ENCODE measurements around the gene CCDC178.
"Not testable (repeated sequence)": the region's sequence is repeated elsewhere in the genome, so short reads cannot be mapped to it uniquely, and the experiment has no call there.

Gene CCDC178

GRCh38 chr18:33212363-33212762, 228.2 kb downstream of the CCDC178 start:
- no peak for DNase-seq (ENCODE audit: low read depth)

DNA sequence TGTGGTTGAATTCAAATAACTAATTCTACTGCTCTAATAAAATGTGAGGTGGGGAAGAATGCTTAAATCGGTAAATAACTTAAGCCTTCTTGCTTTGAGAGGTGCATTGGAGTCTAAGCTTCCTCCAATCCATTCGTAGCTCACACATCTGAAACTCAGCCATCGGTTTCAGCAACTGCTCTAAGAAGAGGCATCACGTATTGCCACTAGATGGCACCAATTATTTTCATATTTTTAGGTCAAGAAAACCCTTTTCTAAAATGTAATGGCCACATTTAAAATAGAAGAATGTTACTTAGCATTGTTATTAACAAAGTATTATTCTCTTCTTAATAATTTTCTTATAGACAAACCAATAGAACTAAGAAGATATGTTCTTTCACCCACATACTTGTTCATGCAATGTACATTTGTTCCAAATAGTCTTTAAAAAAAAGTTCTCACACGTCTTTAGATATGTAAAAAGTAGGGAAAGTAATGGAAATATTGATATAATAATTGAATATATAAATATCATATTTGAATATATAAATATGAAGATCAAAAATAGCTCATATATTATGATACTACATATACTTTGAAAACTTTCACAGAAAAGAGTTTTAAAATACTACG, 229.8 kb downstream of the CCDC178 start:
- DNase-seq (ENCODE audit: low read depth), result no peak

DNA sequence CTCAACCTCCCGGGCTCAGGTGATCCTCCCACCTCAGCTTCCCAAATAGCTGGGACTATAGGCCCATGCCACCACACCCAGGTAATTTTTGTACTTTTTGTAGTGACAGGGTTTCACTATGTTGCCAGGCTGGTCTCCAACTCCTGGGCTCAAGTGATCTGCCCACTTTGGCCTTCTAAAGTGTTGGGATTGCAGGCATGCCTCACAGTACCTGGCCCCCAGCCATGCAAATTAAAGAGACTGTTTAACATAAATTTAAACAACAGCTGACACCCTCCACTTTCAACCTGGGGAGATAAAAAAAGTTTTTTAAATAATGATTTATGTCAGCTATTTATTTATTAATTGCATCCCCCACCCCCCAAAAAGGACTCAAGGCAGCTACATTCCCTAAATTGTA, 234.7 kb downstream of the CCDC178 start:
- no peak for DNase-seq (ENCODE audit: low read depth)

- DNase-seq (ENCODE audit: low read depth), result no peak
These were observed 239.0 kb downstream of the CCDC178 start for GRCh38 chr18:33201509-33201926.

DNA sequence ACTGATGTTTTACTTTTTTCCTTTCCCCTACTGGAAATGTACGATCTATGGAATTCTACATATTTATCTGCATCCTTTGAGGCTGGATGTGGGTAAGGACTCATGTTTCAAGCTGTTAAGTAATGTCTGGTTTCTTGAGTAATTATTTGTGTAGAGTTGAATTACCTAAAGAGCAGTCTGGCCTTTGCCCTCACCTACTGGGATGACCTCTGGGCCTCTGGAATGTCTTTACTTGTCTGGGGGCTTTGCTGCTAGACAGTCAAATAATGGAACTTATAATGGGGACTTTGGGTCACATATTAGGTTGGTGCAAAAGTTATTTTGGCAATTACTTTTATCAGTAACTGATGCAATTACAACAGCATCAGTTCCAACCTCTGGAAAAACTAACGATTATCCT, 244.7 kb downstream of the CCDC178 start:
- no peak for DNase-seq (ENCODE audit: low read depth)

DNA sequence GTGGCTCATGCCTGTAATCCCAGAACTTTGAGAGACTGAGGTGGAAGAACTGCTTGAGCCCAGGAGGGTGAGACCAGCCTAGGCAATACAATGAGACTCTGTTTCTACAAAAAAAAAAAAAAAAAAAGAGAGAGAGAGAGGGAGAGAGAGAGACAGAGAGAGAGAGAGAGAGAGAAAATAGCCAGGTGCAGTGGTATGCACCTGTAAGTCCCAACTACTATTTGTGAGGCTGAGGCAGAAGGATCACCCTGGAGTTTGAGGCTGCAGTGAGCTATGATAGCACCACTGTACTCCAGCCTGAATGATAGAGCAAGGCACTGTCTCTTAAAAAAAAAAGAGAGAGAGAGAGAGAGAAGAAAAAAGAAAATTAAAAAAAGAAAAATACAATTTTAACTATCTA, 245.7 kb downstream of the CCDC178 start:
- no peak for DNase-seq (ENCODE audit: low read depth)

- no peak for DNase-seq (ENCODE audit: low read depth)
These were observed 255.6 kb downstream of the CCDC178 start for GRCh38 chr18:33184958-33185357.

- DNase-seq (ENCODE audit: low read depth), result no peak
These were observed 256.3 kb downstream of the CCDC178 start for GRCh38 chr18:33184175-33184574.

DNA sequence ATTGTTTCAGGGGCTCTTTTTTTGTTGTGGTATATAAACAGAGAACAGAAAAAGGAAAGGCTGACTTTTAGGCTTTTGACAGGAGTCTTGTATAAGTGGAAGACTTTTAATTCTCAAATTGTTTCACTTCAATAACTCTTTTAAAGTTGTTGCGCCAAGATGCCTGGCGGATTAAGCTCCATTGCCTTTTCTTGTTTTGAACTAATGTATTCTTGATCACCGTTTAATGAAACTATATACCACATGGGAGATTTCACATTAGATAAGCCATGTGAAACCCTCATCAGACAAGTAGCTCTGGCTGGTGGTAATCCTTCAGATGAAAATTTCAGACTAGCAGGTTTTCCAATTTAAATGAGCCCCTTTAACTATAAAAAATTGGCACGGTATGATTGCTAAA, 257.4 kb downstream of the CCDC178 start:
- no peak for DNase-seq (ENCODE audit: low read depth)

DNA sequence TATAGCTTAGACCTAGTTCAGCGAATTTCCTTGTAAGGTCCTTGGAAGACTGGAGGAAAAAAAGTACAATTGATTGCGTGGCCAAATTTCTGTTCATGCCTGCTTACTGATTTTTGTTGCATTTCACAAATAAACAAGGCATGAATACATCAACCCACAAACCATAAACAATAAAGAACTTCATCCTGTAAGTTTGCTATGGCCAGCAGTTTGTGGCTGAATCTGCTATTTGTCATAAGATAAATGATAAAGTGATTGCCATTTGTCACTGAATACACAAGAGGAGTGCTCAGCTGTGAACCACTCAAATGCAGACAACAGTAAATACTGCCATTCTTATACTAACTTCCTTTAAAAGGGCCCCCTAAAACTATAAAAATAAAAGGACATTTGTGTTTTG, 259.5 kb downstream of the CCDC178 start:
- no peak for DNase-seq (ENCODE audit: low read depth)

DNA sequence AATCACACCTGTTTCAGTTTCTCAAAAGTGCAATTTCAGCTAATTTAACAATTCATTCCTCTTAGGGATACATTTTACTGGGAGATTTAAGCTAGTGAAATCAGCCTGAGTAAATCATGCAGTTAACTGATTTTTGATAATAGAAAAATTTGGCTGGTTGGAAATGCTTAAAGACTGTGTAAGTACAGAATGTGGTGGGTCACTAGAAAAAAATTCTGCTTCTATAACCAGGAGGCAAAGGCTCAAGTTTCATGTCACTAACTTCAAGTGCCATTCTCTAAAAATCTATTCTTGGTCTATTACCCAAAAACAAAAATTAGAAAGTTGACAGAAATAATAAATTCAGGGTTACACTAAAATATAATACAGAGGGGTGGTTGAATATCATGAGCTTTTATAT, 271.3 kb downstream of the CCDC178 start:
- DNase-seq (ENCODE audit: low read depth), result no peak

- DNase-seq (ENCODE audit: low read depth), result not testable (repeated sequence)
These were observed 276.4 kb downstream of the CCDC178 start for GRCh38 chr18:33164121-33164520.

GRCh38 chr18:33161131-33161530, 279.4 kb downstream of the CCDC178 start:
- no peak for DNase-seq (ENCODE audit: low read depth)

GRCh38 chr18:33159151-33159550, 281.4 kb downstream of the CCDC178 start:
- DNase-seq (ENCODE audit: low read depth), result no peak

- DNase-seq (ENCODE audit: low read depth), result no peak
These were observed 282.6 kb downstream of the CCDC178 start for GRCh38 chr18:33157893-33158292.

- DNase-seq (ENCODE audit: low read depth), result no peak
These were observed 283.5 kb downstream of the CCDC178 start for GRCh38 chr18:33156906-33157470.

DNA sequence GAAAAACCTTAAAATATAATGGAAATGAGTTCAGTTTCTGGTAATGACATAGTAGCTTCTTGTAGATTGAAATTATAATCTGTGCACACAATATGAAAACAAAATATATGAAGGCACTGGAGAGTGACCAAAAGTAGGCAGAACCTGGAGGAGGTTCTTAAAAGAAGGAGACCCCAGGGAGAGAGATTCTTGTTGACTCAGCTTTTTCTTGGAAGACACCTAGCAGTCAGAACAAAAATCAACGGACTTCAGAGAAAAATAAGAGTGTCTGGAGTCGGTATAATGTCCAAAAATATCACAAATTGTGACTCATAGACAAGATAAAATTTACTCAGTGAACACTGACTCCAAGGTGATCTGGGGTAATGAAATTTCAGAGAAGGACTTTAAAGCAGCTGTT, 286.5 kb downstream of the CCDC178 start:
- DNase-seq (ENCODE audit: low read depth), result no peak

DNA sequence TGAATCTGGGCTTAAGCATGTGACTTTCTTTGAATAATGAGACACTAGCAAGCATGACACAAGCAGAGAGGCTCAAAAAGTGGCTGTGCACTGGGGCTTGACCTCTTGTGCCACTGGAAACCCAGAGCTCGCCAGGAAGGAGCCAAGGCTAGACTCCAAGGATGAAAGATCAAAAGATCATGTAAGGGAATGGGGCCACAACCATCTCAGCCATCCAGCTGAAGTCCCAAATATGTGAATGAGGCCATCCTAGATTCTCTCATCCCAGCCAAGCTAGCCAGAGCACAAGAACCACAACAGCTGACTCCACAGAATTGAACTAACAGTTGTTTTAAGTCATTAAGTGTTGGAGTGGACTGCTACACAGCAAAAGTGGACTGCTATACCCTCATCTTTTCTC, 288.1 kb downstream of the CCDC178 start:
- DNase-seq (ENCODE audit: low read depth), result no peak

DNA sequence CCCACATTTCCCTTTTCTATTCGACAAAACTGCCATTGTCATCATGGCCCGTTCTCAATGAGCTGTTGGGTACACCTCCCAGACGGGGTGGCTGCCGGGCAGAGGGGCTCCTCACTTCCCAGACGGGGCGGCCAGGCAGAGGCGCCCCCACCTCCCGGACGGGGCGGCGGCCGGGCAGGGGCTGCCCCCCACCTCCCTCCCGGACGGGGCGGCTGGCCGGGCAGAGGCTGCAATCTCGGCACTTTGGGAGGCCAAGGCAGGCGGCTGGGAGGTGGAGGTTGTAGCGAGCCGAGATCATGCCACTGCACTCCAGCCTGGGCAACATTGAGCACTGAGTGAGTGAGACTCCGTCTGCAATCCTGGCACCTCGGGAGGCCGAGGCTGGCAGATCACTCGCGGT, 292.7 kb downstream of the CCDC178 start:
- not testable (repeated sequence) for DNase-seq (ENCODE audit: low read depth)

DNA sequence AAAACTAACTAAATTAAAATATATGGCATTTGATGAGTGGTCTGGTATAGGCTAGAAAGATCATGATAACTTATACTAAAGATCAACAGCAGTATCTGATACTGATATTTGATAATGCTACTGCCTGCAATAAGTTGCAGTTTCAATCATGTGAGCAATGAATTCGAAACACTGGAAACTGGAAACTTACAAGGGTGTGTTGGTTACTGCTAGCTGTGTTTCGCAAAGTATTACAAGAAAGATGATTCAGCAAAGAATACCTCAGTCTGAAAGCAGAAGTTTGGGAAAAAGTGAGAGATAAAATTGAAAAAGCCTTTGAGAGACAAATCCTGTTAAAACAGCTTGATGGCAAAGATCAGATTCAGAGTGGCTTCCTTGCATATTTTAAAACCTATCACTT, 294.5 kb downstream of the CCDC178 start:
- no peak for DNase-seq (ENCODE audit: low read depth)

DNA sequence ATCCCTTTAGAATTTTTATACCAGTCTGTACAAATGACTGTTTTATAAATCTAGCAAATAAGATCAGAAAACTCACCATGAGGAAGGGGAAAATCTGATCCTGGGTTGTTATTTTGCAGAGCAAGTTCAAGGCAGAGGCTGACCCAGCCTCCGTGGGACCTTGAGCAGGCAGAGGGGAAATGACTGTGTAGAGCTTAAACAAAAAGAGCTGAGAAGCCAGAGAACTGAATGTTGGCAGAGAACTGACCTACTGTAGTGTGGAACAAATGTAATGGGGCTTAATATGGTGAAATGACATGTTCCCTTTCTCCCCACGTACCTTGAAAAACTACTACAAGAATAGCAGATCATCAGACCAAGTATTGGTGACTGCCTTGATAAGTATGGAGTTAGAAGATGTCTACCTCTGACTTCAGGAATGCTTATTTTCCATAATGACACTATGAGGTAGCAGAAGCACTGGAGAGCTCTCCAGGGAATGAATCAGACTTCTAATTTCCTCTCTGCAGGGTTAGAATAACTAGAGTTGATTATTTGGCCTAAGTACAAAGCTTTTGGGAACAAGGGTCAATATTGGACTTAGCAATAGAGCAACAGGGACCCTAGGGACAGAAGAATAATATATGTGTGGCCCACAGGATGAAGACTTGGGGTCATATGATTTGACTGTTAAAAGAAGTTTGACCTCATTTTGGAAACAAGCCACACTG, 304.4 kb downstream of the CCDC178 start:
- no peak for DNase-seq (ENCODE audit: low read depth)

GRCh38 chr18:33132657-33133056, 307.9 kb downstream of the CCDC178 start:
- DNase-seq (ENCODE audit: low read depth), result no peak

GRCh38 chr18:33128581-33128980, 311.9 kb downstream of the CCDC178 start:
- DNase-seq (ENCODE audit: low read depth), result no peak

Measured in HS-27A (cell line).